Ectodermal cell (in vitro differentiated cells): ENCODE data around the gene TSPAN4.

Experiments used
- H3K27ac ChIP-seq: 2 replicates; pipeline ENCODE4 v1.7.0; 2013; ENCODE audit warnings: mild to moderate bottlenecking, low read depth, low read length; ENCODE audit not compliant: insufficient read depth, poor library complexity, severe bottlenecking
- H3K27me3 ChIP-seq: 2 replicates; pipeline ENCODE4 v1.7.0; 2013; ENCODE audit warnings: mild to moderate bottlenecking, low read length; ENCODE audit not compliant: insufficient read depth, control insufficient read depth, poor library complexity, severe bottlenecking
- H3K36me3 ChIP-seq: one replicate; pipeline ENCODE4 v1.7.0; 2013; ENCODE audit warnings: low read length; ENCODE audit not compliant: control insufficient read depth, insufficient read depth
- H3K4me1 ChIP-seq: one replicate; pipeline ENCODE4 v1.7.0; 2013; ENCODE audit warnings: low read length; ENCODE audit not compliant: control insufficient read depth, insufficient read depth
- H3K4me3 ChIP-seq: 2 replicates; pipeline ENCODE4 v1.7.0; 2013; ENCODE audit warnings: low read depth, low read length, control low read depth; ENCODE audit not compliant: insufficient read depth
- H3K9me3 ChIP-seq: 2 replicates; pipeline ENCODE4 v1.7.0; 2013; ENCODE audit warnings: mild to moderate bottlenecking, low read length, moderate library complexity; ENCODE audit not compliant: control insufficient read depth
- WGBS, 2 experiments: methylation state at CpG; one replicate each; pipeline ENCODE4 v1.1.7; 2013; ENCODE audit warnings: missing lambda C conversion rate in 2 of 2; 5-methylcytosine and 5-hydroxymethylcytosine counted together

TSPAN4 gene

GRCh38 chr11:825366-826226, 17.1 kb upstream of the TSPAN4 start:
- H3K27me3 ChIP-seq = peaks cover 52% of the 10 kb centered on the region
- 90% methylated on average over 12 of the region's 12 CpGs for WGBS, 2 experiments
- peaks cover 9% of the 10 kb centered on the region for H3K36me3 ChIP-seq
- peaks cover 37% of the 10 kb centered on the region for H3K4me1 ChIP-seq
- no peak overlapping the region for H3K4me3 ChIP-seq
- H3K27ac ChIP-seq = no peak overlapping the region
- H3K9me3 ChIP-seq = no peaks in the 10 kb centered on the region

DNA sequence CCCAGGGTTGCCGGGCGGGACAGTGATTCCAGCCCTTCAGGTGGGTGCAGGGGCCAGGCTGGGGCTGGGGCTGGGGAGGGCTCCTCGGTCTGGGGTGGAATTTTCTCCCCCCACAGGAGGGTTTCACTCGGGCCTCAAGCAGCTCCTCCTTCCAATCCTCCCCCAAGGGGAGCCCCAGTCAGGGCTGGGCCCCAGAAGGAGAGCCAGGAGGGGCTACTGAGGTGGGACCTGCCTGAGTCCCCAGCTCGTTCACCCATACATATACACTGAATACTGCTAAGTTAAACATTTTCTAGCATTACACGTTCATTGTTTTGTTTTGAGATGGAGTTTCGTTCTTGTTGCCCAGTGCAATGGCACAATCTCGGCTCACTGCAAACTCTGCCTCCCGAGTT, 16.4 kb upstream of the TSPAN4 start:
- no peaks in the 10 kb centered on the region for H3K9me3 ChIP-seq
- peaks cover 40% of the 10 kb centered on the region for H3K4me1 ChIP-seq
- H3K36me3 ChIP-seq = peaks cover 9% of the 10 kb centered on the region
- WGBS, 2 experiments = 83 to 89% methylated on average over 9 of the region's 9 CpGs
- H3K4me3 ChIP-seq = no peak overlapping the region
- peaks cover 58% of the 10 kb centered on the region for H3K27me3 ChIP-seq
- H3K27ac ChIP-seq = no peak overlapping the region

DNA sequence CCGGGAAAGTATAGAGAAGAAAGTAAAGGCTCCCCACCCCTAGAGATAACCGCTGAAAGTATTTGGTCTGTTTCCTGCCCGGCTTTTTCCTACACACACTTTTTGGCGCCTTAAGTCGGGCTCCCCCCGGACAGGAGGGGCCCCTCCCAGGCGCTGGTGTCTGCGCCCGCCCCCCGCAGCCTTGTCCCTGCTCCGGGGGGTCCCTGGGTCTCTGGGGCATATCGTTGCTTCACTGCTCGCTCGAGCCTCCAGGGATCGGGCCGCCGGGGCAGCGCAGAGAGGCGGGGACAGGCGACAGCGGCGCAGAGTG, 15.9 kb upstream of the TSPAN4 start:
- no peak overlapping the region for H3K27ac ChIP-seq
- peak overlapping the region; percentile 39 for H3K4me3 ChIP-seq

GRCh38 chr11:827146-827896, 15.3 kb upstream of the TSPAN4 start:
- Histone ChIP-seq H3K36me3 (peaks cover 9% of the 10 kb centered on the region), H3K4me3 (peak overlapping the region; percentile 39), H3K4me1 (peaks cover 51% of the 10 kb centered on the region), H3K9me3 (no peaks in the 10 kb centered on the region), H3K27ac (no peak overlapping the region), H3K27me3 (peaks cover 69% of the 10 kb centered on the region)
- 1 to 3% methylated on average over 66 of the region's 66 CpGs for WGBS, 2 experiments

More for the DNA sequence above, 15.9 kb upstream of the TSPAN4 start:
- 4 to 5% methylated on average over 22 of the region's 22 CpGs for WGBS, 2 experiments
- no peaks in the 10 kb centered on the region for H3K9me3 ChIP-seq
- H3K27me3 ChIP-seq = peaks cover 64% of the 10 kb centered on the region
- H3K4me1 ChIP-seq = peaks cover 45% of the 10 kb centered on the region
- H3K36me3 ChIP-seq = peaks cover 9% of the 10 kb centered on the region

- WGBS, 2 experiments = 39 to 46% methylated on average over 5 of the region's 5 CpGs
- Histone ChIP-seq H3K9me3 (no peaks in the 10 kb centered on the region), H3K27me3 (peaks cover 72% of the 10 kb centered on the region), H3K36me3 (peaks cover 9% of the 10 kb centered on the region), H3K27ac (no peak within 1 kb of the TSS), H3K4me3 (peak within 1 kb of the TSS; percentile 39), H3K4me1 (peaks cover 53% of the 10 kb centered on the region)
These were observed 14.8 kb upstream of the TSPAN4 start, which contains the start of gene CRACR2B for GRCh38 chr11:827897-828192. TSS of gene CRACR2B (plus strand) at chr11:827919. CDS start at chr11:828608, 689 bp downstream.

GRCh38 chr11:828506-829175, 14.0 kb upstream of the TSPAN4 start:
- no peaks in the 10 kb centered on the region for H3K9me3 ChIP-seq
- WGBS, 2 experiments = 45 to 47% methylated on average over 21 of the region's 21 CpGs
- peaks cover 55% of the 10 kb centered on the region for H3K4me1 ChIP-seq
- no peak overlapping the region for H3K4me3 ChIP-seq
- H3K27me3 ChIP-seq = peaks cover 72% of the 10 kb centered on the region
- no peak overlapping the region for H3K27ac ChIP-seq
- H3K36me3 ChIP-seq = peaks cover 9% of the 10 kb centered on the region

DNA sequence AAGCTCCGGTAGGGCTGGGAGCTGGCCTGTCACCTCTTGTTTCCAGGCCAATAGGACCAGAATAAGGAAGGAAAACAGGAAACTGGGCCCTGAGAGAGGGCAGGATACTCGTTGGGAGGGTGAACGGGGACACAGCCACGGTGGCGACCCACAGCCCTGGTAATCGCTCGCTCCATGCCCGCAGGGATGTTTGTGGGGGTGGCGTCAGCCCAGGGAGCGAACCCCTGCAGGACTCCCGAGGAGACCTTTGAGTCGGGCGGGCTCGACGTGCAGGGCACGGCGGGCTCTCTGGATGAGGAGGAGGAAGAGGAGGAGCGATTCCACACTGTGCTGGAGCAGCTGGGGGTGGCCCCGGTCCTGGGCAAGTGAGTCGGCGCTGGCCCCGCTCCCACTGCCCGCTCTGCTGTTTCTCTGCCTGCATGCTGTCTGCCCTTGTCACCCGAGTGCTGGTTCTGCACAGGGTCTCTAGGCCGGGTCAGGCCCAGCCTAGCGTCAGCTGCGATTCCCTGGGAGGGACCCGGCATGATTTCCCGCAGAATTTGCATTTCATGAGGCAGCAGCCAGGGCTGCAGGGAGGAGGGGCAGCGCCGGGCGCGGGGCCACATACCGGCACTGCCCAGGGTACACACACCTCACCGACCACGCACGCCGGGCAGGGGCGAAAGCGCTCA, 13.3 kb upstream of the TSPAN4 start:
- peaks cover 72% of the 10 kb centered on the region for H3K27me3 ChIP-seq
- no peaks in the 10 kb centered on the region for H3K9me3 ChIP-seq
- H3K27ac ChIP-seq = no peak overlapping the region
- H3K36me3 ChIP-seq = peaks cover 6% of the 10 kb centered on the region
- peaks cover 56% of the 10 kb centered on the region for H3K4me1 ChIP-seq
- H3K4me3 ChIP-seq = peak overlapping the region; percentile 33
- 6 to 7% methylated on average over 40 of the region's 40 CpGs for WGBS, 2 experiments

- 1% methylated on average over 39 of the region's 39 CpGs for WGBS, 2 experiments
- H3K27me3 ChIP-seq = peaks cover 72% of the 10 kb centered on the region
- no peak overlapping the region for H3K27ac ChIP-seq
- H3K9me3 ChIP-seq = no peaks in the 10 kb centered on the region
- peaks cover under 1% of the 10 kb centered on the region for H3K36me3 ChIP-seq
- peak overlapping the region; percentile 33 for H3K4me3 ChIP-seq
- H3K4me1 ChIP-seq = peaks cover 62% of the 10 kb centered on the region
These were observed 12.8 kb upstream of the TSPAN4 start for GRCh38 chr11:829847-830294.

DNA sequence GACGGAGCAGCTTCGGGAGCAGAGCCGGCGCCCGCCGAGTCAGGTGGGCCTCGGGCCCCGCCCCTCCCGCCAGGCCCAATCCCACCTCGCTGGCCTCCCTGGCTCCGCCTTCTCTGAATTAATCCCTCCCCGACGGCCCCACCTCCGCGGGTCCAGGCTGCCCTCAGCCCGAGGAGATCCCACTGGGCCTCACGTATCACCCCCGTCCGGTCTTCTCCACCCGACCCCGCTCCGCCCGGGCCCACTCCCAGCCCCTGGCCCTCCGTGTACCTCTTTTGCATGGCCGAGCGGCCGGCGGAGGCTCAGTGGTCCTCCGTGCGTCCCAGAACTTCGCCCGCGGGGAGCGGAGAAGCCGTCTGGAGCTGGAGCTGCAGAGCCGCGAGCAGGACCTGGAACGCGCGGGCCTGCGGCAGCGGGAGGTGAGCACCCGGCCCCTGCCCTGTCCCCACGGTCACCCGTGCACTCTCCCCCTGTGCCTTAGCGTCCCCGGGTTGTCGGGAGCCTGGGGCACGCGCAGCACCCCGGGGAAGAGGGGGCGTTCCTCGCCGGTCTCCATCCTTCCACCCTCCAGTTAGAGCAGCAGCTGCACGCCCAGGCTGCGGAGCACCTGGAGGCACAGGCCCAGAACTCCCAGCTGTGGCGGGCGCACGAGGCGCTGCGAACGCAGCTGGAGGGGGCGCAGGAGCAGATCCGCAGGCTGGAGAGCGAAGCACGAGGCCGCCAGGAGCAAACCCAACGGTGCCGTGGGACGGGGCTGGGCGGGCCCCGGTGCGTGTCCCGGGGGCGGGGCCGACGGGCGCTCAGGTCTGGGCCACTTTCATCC, 12.1 kb upstream of the TSPAN4 start:
- no peaks in the 10 kb centered on the region for H3K36me3 ChIP-seq
- H3K9me3 ChIP-seq = no peaks in the 10 kb centered on the region
- 1% methylated on average over 78 of the region's 78 CpGs for WGBS, 2 experiments
- H3K27me3 ChIP-seq = peaks cover 71% of the 10 kb centered on the region
- H3K27ac ChIP-seq = no peak overlapping the region
- peaks cover 64% of the 10 kb centered on the region for H3K4me1 ChIP-seq
- H3K4me3 ChIP-seq = peak overlapping the region; percentile 33
